ENCODE measurements around the gene TRPM3. TPM values are rescaled to one million over a fixed set of nuclear protein-coding genes. Genes with fewer than 3 reads are reported as not detected.

The TRPM3 gene
- total RNA-seq, 2 experiments from 2014 or later, result not detected

DNA sequence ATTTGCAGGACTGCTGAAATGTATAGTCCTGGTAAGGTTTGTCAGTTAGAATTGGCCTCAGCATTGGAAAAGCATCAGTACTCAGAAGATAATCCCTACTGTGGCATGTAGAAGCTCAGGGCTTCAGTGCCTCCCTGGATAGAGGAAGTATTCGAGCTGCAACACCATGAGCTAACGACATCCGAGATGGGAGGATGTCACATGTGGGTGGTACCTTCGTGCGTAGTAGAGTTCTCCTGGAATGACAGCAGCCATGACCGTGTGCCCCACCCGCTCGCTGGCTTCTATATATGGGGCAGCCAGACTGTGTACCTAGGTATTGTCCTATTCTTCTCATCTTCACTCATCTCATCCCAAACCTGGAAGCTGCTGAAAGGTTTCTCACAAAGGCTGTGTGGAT is 361.2 kb downstream of the TRPM3 start:
- H3K4me1 Mint-ChIP-seq (ENCODE audit: low read depth), result no peaks in the 10 kb centered on the region
- no peaks in the 10 kb centered on the region for H3K36me3 Mint-ChIP-seq (ENCODE audit: low read depth)
- H3K9me3 Mint-ChIP-seq, result peaks cover 2% of the 10 kb centered on the region
- no peak overlapping the region for H3K27ac ChIP-seq (ENCODE audit: low read depth in 1 of 2, low read length in 2 of 2)
- H3K27me3 Mint-ChIP-seq, result peaks cover 5% of the 10 kb centered on the region
- ATAC-seq (ENCODE audit: poor library complexity), result no peak
- intact Hi-C loops (cut with DNase I, micrococcal nuclease), result no loop called here
- DNase-seq, result no peak
- H3K4me3 ChIP-seq (ENCODE audit: low read length), result no peak overlapping the region
- no peaks in the 10 kb centered on the region for H3K4me1 ChIP-seq (ENCODE audit: insufficient read depth, low read length)
- H3K9me3 ChIP-seq (ENCODE audit: control insufficient read depth in 1 of 2, insufficient read depth in 1 of 2, low read length in 2 of 2), result no peaks in the 10 kb centered on the region
- ChIA-PET POLR2A (no interaction called here), CTCF (no interaction called here)
- no peak overlapping the region for H3K27ac Mint-ChIP-seq
- no peaks in the 10 kb centered on the region for H3K27me3 ChIP-seq (ENCODE audit: control insufficient read depth in 1 of 2, insufficient read depth in 2 of 2, low read length in 2 of 2)
- no peaks in the 10 kb centered on the region for H3K36me3 ChIP-seq (ENCODE audit: insufficient read depth, low read length)
- no peak overlapping the region for H3K4me3 Mint-ChIP-seq
- TF ChIP-seq, protein P1, sequence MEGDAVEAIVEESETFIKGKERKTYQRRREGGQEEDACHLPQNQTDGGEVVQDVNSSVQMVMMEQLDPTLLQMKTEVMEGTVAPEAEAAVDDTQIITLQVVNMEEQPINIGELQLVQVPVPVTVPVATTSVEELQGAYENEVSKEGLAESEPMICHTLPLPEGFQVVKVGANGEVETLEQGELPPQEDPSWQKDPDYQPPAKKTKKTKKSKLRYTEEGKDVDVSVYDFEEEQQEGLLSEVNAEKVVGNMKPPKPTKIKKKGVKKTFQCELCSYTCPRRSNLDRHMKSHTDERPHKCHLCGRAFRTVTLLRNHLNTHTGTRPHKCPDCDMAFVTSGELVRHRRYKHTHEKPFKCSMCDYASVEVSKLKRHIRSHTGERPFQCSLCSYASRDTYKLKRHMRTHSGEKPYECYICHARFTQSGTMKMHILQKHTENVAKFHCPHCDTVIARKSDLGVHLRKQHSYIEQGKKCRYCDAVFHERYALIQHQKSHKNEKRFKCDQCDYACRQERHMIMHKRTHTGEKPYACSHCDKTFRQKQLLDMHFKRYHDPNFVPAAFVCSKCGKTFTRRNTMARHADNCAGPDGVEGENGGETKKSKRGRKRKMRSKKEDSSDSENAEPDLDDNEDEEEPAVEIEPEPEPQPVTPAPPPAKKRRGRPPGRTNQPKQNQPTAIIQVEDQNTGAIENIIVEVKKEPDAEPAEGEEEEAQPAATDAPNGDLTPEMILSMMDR (IDR thresholded peaks at IDR 0.05), result no peak

DNA sequence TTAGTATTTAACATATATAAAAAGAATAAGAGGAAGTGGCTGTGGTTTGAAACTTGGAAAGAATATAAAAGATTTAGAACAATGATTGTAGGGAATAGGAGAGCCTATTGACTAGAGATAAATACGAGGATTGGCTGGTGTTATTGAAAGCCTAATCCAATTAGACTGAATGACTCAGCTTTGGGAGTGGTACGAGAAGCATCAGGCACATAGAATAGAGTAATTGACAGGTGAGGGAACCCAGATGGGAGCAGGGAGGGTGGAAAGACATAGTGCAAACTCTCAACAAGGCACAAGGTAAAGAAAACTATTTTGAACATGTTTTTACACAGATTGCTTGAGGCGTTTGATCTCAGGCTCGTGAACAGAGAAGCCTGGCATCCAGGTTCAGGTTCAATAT is 368.1 kb downstream of the TRPM3 start:
- Mint-ChIP-seq H3K4me1 (ENCODE audit: low read depth) (no peaks in the 10 kb centered on the region), H3K27me3 (peaks cover 10% of the 10 kb centered on the region), H3K27ac (no peak overlapping the region)

DNA sequence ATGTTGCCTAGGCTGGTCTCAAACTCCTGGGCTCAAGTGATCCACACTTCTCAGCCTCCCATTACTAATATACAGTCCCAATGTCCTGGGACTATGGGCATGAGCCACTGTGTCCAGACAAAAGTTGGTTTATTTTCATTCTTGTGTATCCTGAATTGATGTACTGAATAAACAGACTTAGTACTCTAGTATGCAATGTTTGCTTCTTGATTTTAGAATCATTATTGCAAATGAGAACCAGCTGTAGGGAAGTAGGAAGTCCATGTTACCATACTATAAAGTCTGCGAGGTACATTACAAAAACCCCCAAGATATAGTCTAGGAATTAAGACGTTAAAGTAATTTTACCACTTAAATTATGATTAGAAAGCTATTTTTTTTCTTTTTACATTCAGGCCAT is 372.4 kb downstream of the TRPM3 start:
- H3K27ac ChIP-seq (ENCODE audit: low read depth in 1 of 2, low read length in 2 of 2), result no peak overlapping the region
- H3K9me3 ChIP-seq (ENCODE audit: control insufficient read depth in 1 of 2, insufficient read depth in 1 of 2, low read length in 2 of 2), result no peaks in the 10 kb centered on the region
- DNase-seq (no peak), ATAC-seq (ENCODE audit: poor library complexity) (no peak)
- H3K27ac Mint-ChIP-seq, result no peak overlapping the region
- H3K36me3 ChIP-seq (ENCODE audit: insufficient read depth, low read length), result no peaks in the 10 kb centered on the region
- H3K4me1 ChIP-seq (ENCODE audit: insufficient read depth, low read length), result no peaks in the 10 kb centered on the region
- CTCF ChIA-PET, result no interaction called here
- H3K27me3 ChIP-seq (ENCODE audit: control insufficient read depth in 1 of 2, insufficient read depth in 2 of 2, low read length in 2 of 2), result no peaks in the 10 kb centered on the region
- no peak overlapping the region for H3K4me3 ChIP-seq (ENCODE audit: low read length)
- no peak overlapping the region for H3K4me3 Mint-ChIP-seq
- intact Hi-C loops (cut with DNase I, micrococcal nuclease), result no loop called here
- peaks cover 2% of the 10 kb centered on the region for H3K9me3 Mint-ChIP-seq
- POLR2A ChIA-PET, result no interaction called here
- no peaks in the 10 kb centered on the region for H3K4me1 Mint-ChIP-seq (ENCODE audit: low read depth)
- TF ChIP-seq, protein P1 (IDR thresholded peaks at IDR 0.05), result no peak
- no peaks in the 10 kb centered on the region for H3K36me3 Mint-ChIP-seq (ENCODE audit: low read depth)
- peaks cover 14% of the 10 kb centered on the region for H3K27me3 Mint-ChIP-seq

More for the DNA sequence above, 368.1 kb downstream of the TRPM3 start:
- ChIA-PET POLR2A (no interaction called here), CTCF (no interaction called here)
- H3K27me3 ChIP-seq (ENCODE audit: control insufficient read depth in 1 of 2, insufficient read depth in 2 of 2, low read length in 2 of 2), result no peaks in the 10 kb centered on the region
- no peak overlapping the region for H3K27ac ChIP-seq (ENCODE audit: low read depth in 1 of 2, low read length in 2 of 2)
- ATAC-seq (ENCODE audit: poor library complexity), result no peak
- Mint-ChIP-seq H3K9me3 (peaks cover 4% of the 10 kb centered on the region), H3K4me3 (no peak overlapping the region), H3K36me3 (ENCODE audit: low read depth) (no peaks in the 10 kb centered on the region)
- no peak overlapping the region for H3K4me3 ChIP-seq (ENCODE audit: low read length)
- intact Hi-C loops (cut with DNase I, micrococcal nuclease), result no loop called here
- H3K36me3 ChIP-seq (ENCODE audit: insufficient read depth, low read length), result no peaks in the 10 kb centered on the region
- H3K4me1 ChIP-seq (ENCODE audit: insufficient read depth, low read length), result no peaks in the 10 kb centered on the region
- TF ChIP-seq, protein P1 (IDR thresholded peaks at IDR 0.05), result no peak
- DNase-seq, result no peak
- H3K9me3 ChIP-seq (ENCODE audit: control insufficient read depth in 1 of 2, insufficient read depth in 1 of 2, low read length in 2 of 2), result no peaks in the 10 kb centered on the region

Measured in CD4-positive, alpha-beta T cell (primary cell).